Uterus (tissue), 2 donors: Measurements from ENCODE around the gene MED17.

ENCODE experiments used
- CTCF ChIP-seq, 4 experiments: fragments of 200-600 bp in 2 of 4; fragments of 450-650 bp in 2 of 4; sonication (generic) in 2 of 4; IDR thresholded peaks; one replicate each; pipeline ENCODE4 v1.5.1; 2016 to 2019; ENCODE audit warnings: antibody characterized with exemption in 4 of 4, mild to moderate bottlenecking in 2 of 4, moderate library complexity in 1 of 4
- POLR2A ChIP-seq, 2 donors: fragments of 450-650 bp; IDR thresholded peaks; one replicate each; pipeline ENCODE4 v1.6.1; 2016; ENCODE audit warnings: antibody characterized with exemption in 2 of 2, mild to moderate bottlenecking in 1 of 2, moderate library complexity in 1 of 2

GRCh38 chr11:93783765-93784144 lies 327 bp upstream of the MED17 start:
- TF ChIP-seq POLR2A (IDR thresholded peaks at IDR 0.05) (no peak), CTCF (IDR thresholded peaks at IDR 0.05) (no peak)
